ENCODE measurements around the gene KLF11.

GRCh38 chr2:10029875-10030223 is 13.5 kb upstream of the KLF11 start:
- no peak for TF ChIP-seq GABPA (IDR thresholded peaks at IDR 0.05; ENCODE audit: low read depth)
- TF ChIP-seq MAX (IDR thresholded peaks at IDR 0.05; ENCODE audit: low read depth) = no peak
- no peak for TF ChIP-seq CHD2 (IDR thresholded peaks at IDR 0.05; ENCODE audit: low read length, partially characterized antibody)
- no peak for TF ChIP-seq JUND (IDR thresholded peaks at IDR 0.05)
- TF ChIP-seq CTCF (IDR thresholded peaks at IDR 0.05) = no peak
- TF ChIP-seq TAF1 (IDR thresholded peaks at IDR 0.05; ENCODE audit: borderline replicate concordance, low read depth, low read length) = no peak
- no peak for TF ChIP-seq GATA2 (CRISPR knock-in tag; IDR thresholded peaks at IDR 0.05)
- TF ChIP-seq EZH2phosphoT487 (IDR thresholded peaks at IDR 0.05; ENCODE audit: borderline replicate concordance, low read depth) = no peak
- TF ChIP-seq RFX5 (IDR thresholded peaks at IDR 0.05; ENCODE audit: low read length) = no peak
- TF ChIP-seq REST (IDR thresholded peaks at IDR 0.05; ENCODE audit: low read depth, low read length) = no peak
